ENCODE measurements around the gene SLC11A1.

Gene SLC11A1, protein sequence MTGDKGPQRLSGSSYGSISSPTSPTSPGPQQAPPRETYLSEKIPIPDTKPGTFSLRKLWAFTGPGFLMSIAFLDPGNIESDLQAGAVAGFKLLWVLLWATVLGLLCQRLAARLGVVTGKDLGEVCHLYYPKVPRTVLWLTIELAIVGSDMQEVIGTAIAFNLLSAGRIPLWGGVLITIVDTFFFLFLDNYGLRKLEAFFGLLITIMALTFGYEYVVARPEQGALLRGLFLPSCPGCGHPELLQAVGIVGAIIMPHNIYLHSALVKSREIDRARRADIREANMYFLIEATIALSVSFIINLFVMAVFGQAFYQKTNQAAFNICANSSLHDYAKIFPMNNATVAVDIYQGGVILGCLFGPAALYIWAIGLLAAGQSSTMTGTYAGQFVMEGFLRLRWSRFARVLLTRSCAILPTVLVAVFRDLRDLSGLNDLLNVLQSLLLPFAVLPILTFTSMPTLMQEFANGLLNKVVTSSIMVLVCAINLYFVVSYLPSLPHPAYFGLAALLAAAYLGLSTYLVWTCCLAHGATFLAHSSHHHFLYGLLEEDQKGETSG

GRCh38 chr2:218381916-218382366, at the start of gene SLC11A1:
Gene SLC11A1, plus strand, starts transcription at chr2:218382273. Its CDS starts 96 bp downstream, at chr2:218382369.
- H3K9ac ChIP-seq (ENCODE audit: low read length) = no peak within 1 kb of the TSS
- H3K27me3 ChIP-seq (ENCODE audit: control insufficient read depth, insufficient read depth, low read length) = no peaks in the 10 kb centered on the region
- H3K27ac ChIP-seq (ENCODE audit: low read depth, low read length) = no peak within 1 kb of the TSS
- no peaks in the 10 kb centered on the region for H3K36me3 ChIP-seq (ENCODE audit: control insufficient read depth, insufficient read depth, low read length)
- H3K4me1 ChIP-seq (ENCODE audit: control insufficient read depth, insufficient read depth, low read length) = no peaks in the 10 kb centered on the region
- H3K4me3 ChIP-seq (ENCODE audit: low read length) = no peak within 1 kb of the TSS

GRCh38 chr2:218332288-218332687, 49.8 kb upstream of the SLC11A1 start:
- Histone ChIP-seq H3K9ac (ENCODE audit: low read length) (no peak overlapping the region), H3K27ac (ENCODE audit: low read depth, low read length) (peak overlapping the region; percentile 32), H3K4me3 (ENCODE audit: low read length) (no peak overlapping the region)

DNA sequence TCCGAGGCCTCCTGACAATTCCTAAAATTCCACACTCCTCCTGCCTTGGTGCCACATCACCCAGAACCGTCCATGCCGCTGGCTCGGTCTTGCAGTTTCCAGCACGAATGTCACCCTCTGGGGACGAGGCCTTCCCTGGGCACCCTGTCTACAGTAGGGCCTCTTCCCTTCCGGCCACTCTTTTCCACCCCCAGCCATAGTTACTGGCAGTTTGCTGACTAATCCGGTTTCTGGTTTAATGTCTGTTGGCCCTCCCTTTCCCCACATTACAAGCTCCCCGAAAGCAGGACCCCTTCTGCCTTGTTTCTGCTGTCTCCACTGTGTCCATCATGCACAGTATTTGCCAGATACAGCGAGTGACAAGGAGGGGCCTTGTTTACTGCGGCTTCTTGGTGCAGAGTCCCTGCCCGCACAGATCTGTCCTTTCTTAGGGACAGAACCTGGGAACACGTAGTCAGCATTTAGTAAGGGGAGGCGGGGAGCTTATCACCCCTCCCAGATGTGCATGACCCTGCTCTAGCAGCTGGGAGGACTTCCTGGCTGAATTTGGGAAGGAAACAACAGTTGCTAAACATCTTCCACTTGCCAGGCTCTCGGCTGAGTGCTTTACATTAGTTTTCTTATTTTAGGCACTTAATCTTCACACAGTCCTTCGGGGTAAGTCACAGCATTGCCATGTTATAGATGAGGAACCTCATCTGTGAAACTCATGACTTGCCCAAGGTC, 49.0 kb upstream of the SLC11A1 start:
- Histone ChIP-seq H3K9ac (ENCODE audit: low read length) (no peak overlapping the region), H3K27ac (ENCODE audit: low read depth, low read length) (no peak overlapping the region), H3K36me3 (ENCODE audit: control insufficient read depth, insufficient read depth, low read length) (no peaks in the 10 kb centered on the region), H3K4me1 (ENCODE audit: control insufficient read depth, insufficient read depth, low read length) (no peaks in the 10 kb centered on the region), H3K4me3 (ENCODE audit: low read length) (no peak overlapping the region), H3K27me3 (ENCODE audit: control insufficient read depth, insufficient read depth, low read length) (no peaks in the 10 kb centered on the region)

More at GRCh38 chr2:218332288-218332687, 49.8 kb upstream of the SLC11A1 start:
- Histone ChIP-seq H3K4me1 (ENCODE audit: control insufficient read depth, insufficient read depth, low read length) (no peaks in the 10 kb centered on the region), H3K27me3 (ENCODE audit: control insufficient read depth, insufficient read depth, low read length) (no peaks in the 10 kb centered on the region), H3K36me3 (ENCODE audit: control insufficient read depth, insufficient read depth, low read length) (no peaks in the 10 kb centered on the region)

DNA sequence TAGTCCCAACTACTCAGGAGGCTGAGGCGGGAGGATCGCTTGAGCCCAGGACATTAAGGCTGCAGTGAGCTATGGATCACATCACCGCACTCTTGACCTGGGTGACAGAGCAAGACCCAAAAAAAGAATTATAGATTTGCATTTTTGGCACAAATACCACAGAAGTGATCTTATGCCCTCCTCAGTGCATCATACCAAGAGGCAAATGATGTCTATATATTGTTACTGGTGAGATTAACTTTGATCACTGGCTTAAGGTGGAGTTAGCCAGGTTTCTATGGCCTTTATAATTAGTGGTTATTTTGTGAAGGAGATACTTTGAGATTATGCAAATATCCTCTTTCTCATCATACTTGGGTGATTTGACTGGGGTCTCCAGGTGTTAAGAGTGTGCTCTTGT, 47.5 kb upstream of the SLC11A1 start:
- no peak overlapping the region for H3K27ac ChIP-seq (ENCODE audit: low read depth, low read length)
- H3K4me3 ChIP-seq (ENCODE audit: low read length) = no peak overlapping the region
- H3K9ac ChIP-seq (ENCODE audit: low read length) = no peak overlapping the region
- no peaks in the 10 kb centered on the region for H3K4me1 ChIP-seq (ENCODE audit: control insufficient read depth, insufficient read depth, low read length)
- H3K36me3 ChIP-seq (ENCODE audit: control insufficient read depth, insufficient read depth, low read length) = no peaks in the 10 kb centered on the region
- H3K27me3 ChIP-seq (ENCODE audit: control insufficient read depth, insufficient read depth, low read length) = no peaks in the 10 kb centered on the region

DNA sequence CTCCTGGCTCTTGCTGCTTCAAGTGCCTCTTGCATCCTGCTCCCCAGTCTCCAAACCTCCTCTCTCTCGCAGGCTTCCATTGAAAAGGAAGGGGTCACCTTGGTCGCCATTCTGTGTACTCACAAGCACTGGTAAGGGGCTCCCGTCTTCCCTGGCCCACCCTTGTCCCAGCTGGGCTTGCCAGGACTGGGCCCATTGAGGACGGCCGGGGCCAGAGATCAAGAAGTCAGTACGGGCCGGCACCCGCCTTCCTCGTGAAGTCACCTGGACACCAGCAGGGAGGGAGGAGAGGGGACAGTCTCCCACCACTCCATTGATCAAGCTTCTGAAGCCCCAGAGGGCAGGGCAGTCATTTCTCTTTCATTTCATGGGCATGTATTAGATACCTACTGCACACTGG, 41.4 kb upstream of the SLC11A1 start:
- Histone ChIP-seq H3K4me3 (ENCODE audit: low read length) (no peak overlapping the region), H3K27ac (ENCODE audit: low read depth, low read length) (no peak overlapping the region), H3K36me3 (ENCODE audit: control insufficient read depth, insufficient read depth, low read length) (no peaks in the 10 kb centered on the region), H3K9ac (ENCODE audit: low read length) (no peak overlapping the region), H3K27me3 (ENCODE audit: control insufficient read depth, insufficient read depth, low read length) (no peaks in the 10 kb centered on the region), H3K4me1 (ENCODE audit: control insufficient read depth, insufficient read depth, low read length) (no peaks in the 10 kb centered on the region)

DNA sequence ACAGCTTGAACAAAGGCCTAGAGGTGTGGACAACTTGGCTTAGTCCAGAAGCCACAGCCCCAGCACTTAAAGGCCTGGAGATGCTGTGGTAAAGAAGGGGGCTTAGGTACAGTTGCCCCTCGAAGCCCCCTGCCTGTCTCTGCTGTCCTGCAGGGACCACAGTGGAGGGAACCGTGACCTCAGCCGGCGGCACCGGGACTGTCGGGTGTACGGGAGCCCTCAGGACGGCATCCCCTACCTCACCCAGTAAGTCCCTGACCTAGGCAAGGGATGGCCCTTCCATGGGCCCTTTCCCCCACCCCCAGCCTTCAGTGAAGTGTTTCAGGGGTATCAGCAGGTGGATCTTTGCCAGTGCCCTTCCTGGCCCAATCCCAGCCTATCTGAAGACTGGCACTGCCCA, 40.7 kb upstream of the SLC11A1 start:
- H3K4me1 ChIP-seq (ENCODE audit: control insufficient read depth, insufficient read depth, low read length) = no peaks in the 10 kb centered on the region
- no peaks in the 10 kb centered on the region for H3K27me3 ChIP-seq (ENCODE audit: control insufficient read depth, insufficient read depth, low read length)
- H3K36me3 ChIP-seq (ENCODE audit: control insufficient read depth, insufficient read depth, low read length) = no peaks in the 10 kb centered on the region
- no peak overlapping the region for H3K27ac ChIP-seq (ENCODE audit: low read depth, low read length)
- no peak overlapping the region for H3K4me3 ChIP-seq (ENCODE audit: low read length)
- H3K9ac ChIP-seq (ENCODE audit: low read length) = no peak overlapping the region

DNA sequence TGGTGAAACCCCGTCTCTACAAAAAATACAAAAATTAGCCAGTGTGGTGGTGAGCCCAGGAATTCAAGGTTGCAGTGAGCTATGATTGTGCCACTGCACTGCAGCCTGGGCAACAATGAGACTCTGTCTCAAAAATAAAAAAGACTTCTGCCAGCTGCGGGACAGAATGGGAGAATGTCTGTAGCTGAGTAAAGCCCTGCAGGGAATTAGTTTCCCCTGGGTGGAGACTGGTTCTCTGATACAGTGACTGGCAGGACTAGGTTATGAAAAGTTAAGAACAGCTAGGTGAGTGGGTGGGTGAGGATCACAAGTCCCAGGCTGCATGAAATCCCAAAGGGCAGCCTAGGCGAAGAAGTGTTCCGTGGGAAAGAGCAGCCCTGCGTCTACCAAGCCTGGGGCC, 39.2 kb upstream of the SLC11A1 start:
- H3K27ac ChIP-seq (ENCODE audit: low read depth, low read length) = no peak overlapping the region
- no peaks in the 10 kb centered on the region for H3K4me1 ChIP-seq (ENCODE audit: control insufficient read depth, insufficient read depth, low read length)
- no peak overlapping the region for H3K9ac ChIP-seq (ENCODE audit: low read length)
- no peak overlapping the region for H3K4me3 ChIP-seq (ENCODE audit: low read length)
- no peaks in the 10 kb centered on the region for H3K36me3 ChIP-seq (ENCODE audit: control insufficient read depth, insufficient read depth, low read length)
- no peaks in the 10 kb centered on the region for H3K27me3 ChIP-seq (ENCODE audit: control insufficient read depth, insufficient read depth, low read length)

GRCh38 chr2:218343591-218343990, 38.5 kb upstream of the SLC11A1 start:
- H3K27me3 ChIP-seq (ENCODE audit: control insufficient read depth, insufficient read depth, low read length) = no peaks in the 10 kb centered on the region
- no peak overlapping the region for H3K27ac ChIP-seq (ENCODE audit: low read depth, low read length)
- H3K9ac ChIP-seq (ENCODE audit: low read length) = no peak overlapping the region
- H3K4me3 ChIP-seq (ENCODE audit: low read length) = no peak overlapping the region
- H3K4me1 ChIP-seq (ENCODE audit: control insufficient read depth, insufficient read depth, low read length) = no peaks in the 10 kb centered on the region
- no peaks in the 10 kb centered on the region for H3K36me3 ChIP-seq (ENCODE audit: control insufficient read depth, insufficient read depth, low read length)

DNA sequence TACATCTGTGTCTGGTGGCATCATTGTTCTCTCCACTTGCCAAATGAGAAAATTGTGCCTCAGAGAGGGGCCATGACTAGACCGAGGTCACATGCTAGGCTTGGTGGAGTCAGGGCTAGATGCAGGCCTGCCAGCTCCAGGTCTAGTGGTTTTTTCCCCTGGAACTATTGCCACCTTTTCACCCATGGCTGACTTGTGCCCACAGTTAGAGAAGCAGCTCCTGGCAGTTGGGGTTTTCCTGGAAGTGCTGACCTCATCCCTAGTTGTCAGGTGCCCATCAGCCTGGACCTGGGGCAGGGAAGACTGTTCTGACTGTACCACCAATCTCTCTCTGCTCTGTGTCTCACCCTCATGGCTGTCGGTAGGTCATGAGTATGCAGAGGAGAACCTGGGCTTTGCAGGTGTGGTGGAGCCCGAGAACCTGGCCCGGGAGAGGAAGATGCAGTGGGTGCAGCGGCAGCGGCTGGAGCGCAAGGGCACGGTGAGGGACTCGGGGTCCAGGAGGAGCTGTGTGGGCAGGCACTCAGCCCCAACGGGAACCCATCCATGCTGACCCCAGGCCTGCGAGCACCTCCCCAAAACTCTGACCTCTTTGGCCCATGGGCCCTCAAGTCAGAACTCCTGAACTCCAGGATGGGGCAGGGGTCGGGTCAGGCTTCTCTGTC, 37.9 kb upstream of the SLC11A1 start:
- no peaks in the 10 kb centered on the region for H3K4me1 ChIP-seq (ENCODE audit: control insufficient read depth, insufficient read depth, low read length)
- H3K36me3 ChIP-seq (ENCODE audit: control insufficient read depth, insufficient read depth, low read length) = no peaks in the 10 kb centered on the region
- no peak overlapping the region for H3K9ac ChIP-seq (ENCODE audit: low read length)
- no peak overlapping the region for H3K4me3 ChIP-seq (ENCODE audit: low read length)
- H3K27ac ChIP-seq (ENCODE audit: low read depth, low read length) = no peak overlapping the region
- no peaks in the 10 kb centered on the region for H3K27me3 ChIP-seq (ENCODE audit: control insufficient read depth, insufficient read depth, low read length)

DNA sequence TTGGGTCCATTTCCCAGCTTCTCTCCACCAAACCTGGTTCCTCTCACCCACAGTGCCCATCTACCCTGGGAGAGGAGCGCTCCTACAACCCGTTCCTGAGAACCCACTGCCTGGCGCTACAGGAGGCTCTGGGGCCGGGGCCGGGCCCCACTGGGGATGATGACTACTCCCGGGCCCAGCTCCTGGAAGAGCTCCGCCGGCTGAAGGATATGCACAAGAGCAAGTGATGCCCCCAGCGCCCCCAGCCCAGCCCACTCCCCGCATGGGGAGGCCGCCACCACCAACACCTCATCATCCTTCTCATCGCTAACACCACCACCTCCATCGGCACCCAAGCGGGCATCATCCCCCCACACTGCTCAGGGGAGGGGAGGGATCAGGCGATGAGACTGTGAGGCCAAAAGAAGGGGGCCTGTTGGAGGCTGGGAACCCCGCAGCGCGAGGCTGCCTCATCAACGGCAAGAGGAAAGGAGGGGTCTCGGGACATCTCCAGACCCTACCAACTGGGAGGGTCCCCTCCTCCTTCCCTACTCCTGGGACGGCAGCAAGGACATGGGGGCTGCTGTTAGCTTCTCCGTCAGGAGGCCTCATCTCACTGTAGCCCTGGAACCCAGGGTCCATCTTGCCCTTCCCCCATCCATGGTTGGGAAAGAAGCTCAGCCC, 37.2 kb upstream of the SLC11A1 start:
- H3K9ac ChIP-seq (ENCODE audit: low read length) = no peak overlapping the region
- H3K4me1 ChIP-seq (ENCODE audit: control insufficient read depth, insufficient read depth, low read length) = no peaks in the 10 kb centered on the region
- H3K27me3 ChIP-seq (ENCODE audit: control insufficient read depth, insufficient read depth, low read length) = no peaks in the 10 kb centered on the region
- no peak overlapping the region for H3K4me3 ChIP-seq (ENCODE audit: low read length)
- H3K36me3 ChIP-seq (ENCODE audit: control insufficient read depth, insufficient read depth, low read length) = no peaks in the 10 kb centered on the region
- H3K27ac ChIP-seq (ENCODE audit: low read depth, low read length) = no peak overlapping the region

- Histone ChIP-seq H3K9ac (ENCODE audit: low read length) (no peak overlapping the region), H3K4me3 (ENCODE audit: low read length) (no peak overlapping the region), H3K27ac (ENCODE audit: low read depth, low read length) (no peak overlapping the region), H3K36me3 (ENCODE audit: control insufficient read depth, insufficient read depth, low read length) (no peaks in the 10 kb centered on the region), H3K27me3 (ENCODE audit: control insufficient read depth, insufficient read depth, low read length) (no peaks in the 10 kb centered on the region), H3K4me1 (ENCODE audit: control insufficient read depth, insufficient read depth, low read length) (no peaks in the 10 kb centered on the region)
Observed at GRCh38 chr2:218345491-218346236, 36.4 kb upstream of the SLC11A1 start.

Measured in rectal smooth muscle tissue (tissue), 1 donor.